Measurements from ENCODE around the gene NUDT8. TPM values are rescaled to one million over a fixed set of nuclear protein-coding genes. Genes with fewer than 3 reads are reported as not detected.
"Not testable (repeated sequence)": the region's sequence is repeated elsewhere in the genome, so short reads cannot be mapped to it uniquely, and the experiment has no call there.

The NUDT8 gene
- total and polyA plus RNA-seq, 2 experiments from 2014 or later: 5.0 to 15.1 TPM

DNA sequence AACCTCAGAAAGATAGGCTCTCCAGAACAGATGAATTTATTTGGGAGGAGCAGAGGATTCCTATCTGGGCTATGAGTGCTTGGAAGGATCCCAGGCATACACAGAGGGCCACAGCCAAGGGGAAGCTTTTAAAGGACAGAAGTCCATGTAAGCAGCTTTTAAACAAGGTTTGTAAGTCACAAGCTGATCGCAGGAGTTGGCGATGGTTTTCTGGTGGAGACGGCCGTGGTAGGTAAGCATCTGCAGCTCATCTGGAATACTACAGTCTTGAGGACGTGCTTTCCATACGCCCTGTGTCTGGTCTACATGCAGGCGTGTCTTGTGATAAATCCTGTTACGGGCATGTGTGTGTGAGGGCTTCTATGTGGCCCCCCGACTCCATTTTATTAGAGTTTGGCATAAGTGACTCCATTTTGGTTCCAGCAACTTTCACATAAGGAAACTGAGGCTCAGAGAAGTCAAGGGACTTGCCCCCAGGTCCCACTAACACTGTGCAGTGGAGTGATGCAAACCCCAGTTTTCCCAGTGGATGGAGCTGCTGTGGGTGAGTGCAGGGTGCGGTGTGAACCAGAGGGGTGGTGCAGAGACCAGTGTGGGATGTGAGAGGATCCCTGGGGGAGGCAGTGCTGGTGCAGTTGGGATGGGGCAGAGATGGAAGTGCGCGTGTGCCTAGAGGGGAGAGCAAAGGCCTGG, 32.6 kb upstream of the NUDT8 start (continued):
- TF ChIP-seq, protein P1, sequence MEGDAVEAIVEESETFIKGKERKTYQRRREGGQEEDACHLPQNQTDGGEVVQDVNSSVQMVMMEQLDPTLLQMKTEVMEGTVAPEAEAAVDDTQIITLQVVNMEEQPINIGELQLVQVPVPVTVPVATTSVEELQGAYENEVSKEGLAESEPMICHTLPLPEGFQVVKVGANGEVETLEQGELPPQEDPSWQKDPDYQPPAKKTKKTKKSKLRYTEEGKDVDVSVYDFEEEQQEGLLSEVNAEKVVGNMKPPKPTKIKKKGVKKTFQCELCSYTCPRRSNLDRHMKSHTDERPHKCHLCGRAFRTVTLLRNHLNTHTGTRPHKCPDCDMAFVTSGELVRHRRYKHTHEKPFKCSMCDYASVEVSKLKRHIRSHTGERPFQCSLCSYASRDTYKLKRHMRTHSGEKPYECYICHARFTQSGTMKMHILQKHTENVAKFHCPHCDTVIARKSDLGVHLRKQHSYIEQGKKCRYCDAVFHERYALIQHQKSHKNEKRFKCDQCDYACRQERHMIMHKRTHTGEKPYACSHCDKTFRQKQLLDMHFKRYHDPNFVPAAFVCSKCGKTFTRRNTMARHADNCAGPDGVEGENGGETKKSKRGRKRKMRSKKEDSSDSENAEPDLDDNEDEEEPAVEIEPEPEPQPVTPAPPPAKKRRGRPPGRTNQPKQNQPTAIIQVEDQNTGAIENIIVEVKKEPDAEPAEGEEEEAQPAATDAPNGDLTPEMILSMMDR (conservative IDR thresholded peaks at IDR 0.05; ENCODE audit: low read depth in 2 of 2): no peak
- TF ChIP-seq NANOG (IDR thresholded peaks at IDR 0.05; ENCODE audit: borderline replicate concordance): no peak
- TF ChIP-seq, protein P2, sequence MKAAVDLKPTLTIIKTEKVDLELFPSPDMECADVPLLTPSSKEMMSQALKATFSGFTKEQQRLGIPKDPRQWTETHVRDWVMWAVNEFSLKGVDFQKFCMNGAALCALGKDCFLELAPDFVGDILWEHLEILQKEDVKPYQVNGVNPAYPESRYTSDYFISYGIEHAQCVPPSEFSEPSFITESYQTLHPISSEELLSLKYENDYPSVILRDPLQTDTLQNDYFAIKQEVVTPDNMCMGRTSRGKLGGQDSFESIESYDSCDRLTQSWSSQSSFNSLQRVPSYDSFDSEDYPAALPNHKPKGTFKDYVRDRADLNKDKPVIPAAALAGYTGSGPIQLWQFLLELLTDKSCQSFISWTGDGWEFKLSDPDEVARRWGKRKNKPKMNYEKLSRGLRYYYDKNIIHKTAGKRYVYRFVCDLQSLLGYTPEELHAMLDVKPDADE (IDR thresholded peaks at IDR 0.05): no peak

DNA sequence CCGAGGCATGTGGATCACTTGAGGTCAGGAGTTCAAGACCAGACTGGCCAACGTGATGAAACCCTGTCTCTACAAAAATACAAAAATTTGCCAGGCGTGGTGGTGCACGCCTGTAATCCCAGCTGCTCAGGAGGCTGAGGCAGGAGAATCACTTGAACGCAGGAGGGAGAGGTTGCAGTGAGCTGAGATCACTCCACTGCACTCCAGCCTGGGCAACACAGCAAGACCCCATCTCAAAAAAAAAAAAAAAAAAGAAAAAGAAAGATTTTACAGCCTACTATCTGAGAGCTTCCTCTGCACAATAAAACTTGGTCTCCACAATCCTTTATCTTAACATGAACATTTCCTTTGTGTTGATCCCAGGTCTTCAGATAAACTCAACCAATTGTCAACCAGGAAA, 31.0 kb upstream of the NUDT8 start:
- H2AFZ ChIP-seq; H3K79me2 ChIP-seq (replicated peaks; ENCODE audit: insufficient read depth); H3K9me2 ChIP-seq (ENCODE audit: insufficient read depth); H3K27me3 ChIP-seq (ENCODE audit: insufficient read depth); H3K4me3 Mint-ChIP-seq; H3F3A ChIP-seq (replicated peaks; ENCODE audit: low read depth); DNase-seq (ENCODE audit: low spot score); H3K27me3 Mint-ChIP-seq (ENCODE audit: insufficient read depth, low read depth, poor library complexity); H3K27ac ChIP-seq (ENCODE audit: low read depth); H3K4me1 Mint-ChIP-seq; H3K4me2 ChIP-seq; H3K36me3 ChIP-seq (ENCODE audit: insufficient read depth); ATAC-seq; H4K20me1 ChIP-seq (replicated peaks; ENCODE audit: insufficient read depth); H3K27ac Mint-ChIP-seq; H3K4me1 ChIP-seq (ENCODE audit: insufficient read depth); H3K4me3 ChIP-seq; H3K36me3 Mint-ChIP-seq (ENCODE audit: low read depth): not testable (repeated sequence)
- peaks cover 33% of the 10 kb centered on the region for H3K9me3 Mint-ChIP-seq

GRCh38 chr11:67659651-67660165, 30.0 kb upstream of the NUDT8 start:
- H3K4me3 Mint-ChIP-seq; H3K36me3 Mint-ChIP-seq (ENCODE audit: low read depth); H3K4me3 ChIP-seq; H2AFZ ChIP-seq; H3K27me3 Mint-ChIP-seq (ENCODE audit: insufficient read depth, low read depth, poor library complexity); H3K79me2 ChIP-seq (replicated peaks; ENCODE audit: insufficient read depth); H3K4me1 Mint-ChIP-seq; H3K27ac ChIP-seq (ENCODE audit: low read depth); H3K9me2 ChIP-seq (ENCODE audit: insufficient read depth); DNase-seq (ENCODE audit: low spot score); H3K4me1 ChIP-seq (ENCODE audit: insufficient read depth); H3K36me3 ChIP-seq (ENCODE audit: insufficient read depth); ATAC-seq; H4K20me1 ChIP-seq (replicated peaks; ENCODE audit: insufficient read depth); H3K27me3 ChIP-seq (ENCODE audit: insufficient read depth); H3K27ac Mint-ChIP-seq; H3F3A ChIP-seq (replicated peaks; ENCODE audit: low read depth); H3K4me2 ChIP-seq: not testable (repeated sequence)
- peaks cover 38% of the 10 kb centered on the region for H3K9me3 Mint-ChIP-seq

- Mint-ChIP-seq H3K9me3 (peaks cover 43% of the 10 kb centered on the region), H3K4me1 (no peaks in the 10 kb centered on the region), H3K27me3 (ENCODE audit: insufficient read depth, low read depth, poor library complexity) (peaks cover 3% of the 10 kb centered on the region), H3K4me3 (no peak overlapping the region), H3K36me3 (ENCODE audit: low read depth) (peaks cover 5% of the 10 kb centered on the region; the same call in 2 of the 3 replicates), H3K27ac (no peak overlapping the region)
- Histone ChIP-seq H3K27ac (ENCODE audit: low read depth) (no peak overlapping the region), H3K4me3 (no peak overlapping the region), H4K20me1 (replicated peaks; ENCODE audit: insufficient read depth) (no peaks in the 10 kb centered on the region), H3K27me3 (ENCODE audit: insufficient read depth) (no peaks in the 10 kb centered on the region), H3K36me3 (ENCODE audit: insufficient read depth) (peaks cover 8% of the 10 kb centered on the region; the same call in 1 of the 2 replicates), H3F3A (replicated peaks; ENCODE audit: low read depth) (no peaks in the 10 kb centered on the region), H3K4me2 (no peak overlapping the region), H3K9me2 (ENCODE audit: insufficient read depth) (no peaks in the 10 kb centered on the region), H2AFZ (no peak overlapping the region), H3K79me2 (replicated peaks; ENCODE audit: insufficient read depth) (no peaks in the 10 kb centered on the region), H3K4me1 (ENCODE audit: insufficient read depth) (no peaks in the 10 kb centered on the region)
- ATAC-seq: no peak
- no peak for DNase-seq (ENCODE audit: low spot score)
- TF ChIP-seq JUNB (IDR thresholded peaks at IDR 0.05; ENCODE audit: unreplicated experiment) (no peak), POLR2AphosphoS5 (IDR thresholded peaks at IDR 0.05; ENCODE audit: low read depth) (no peak), NANOG (IDR thresholded peaks at IDR 0.05; ENCODE audit: borderline replicate concordance) (no peak), REST (IDR thresholded peaks at IDR 0.05; ENCODE audit: unreplicated experiment) (no peak), CREB1 (CRISPR knock-in tag; IDR thresholded peaks at IDR 0.05; ENCODE audit: low read depth) (no peak), STAT1 (IDR thresholded peaks at IDR 0.05; ENCODE audit: unreplicated experiment) (no peak), EZH2phosphoT487 (IDR thresholded peaks at IDR 0.05; ENCODE audit: unreplicated experiment) (no peak), ZNF114 (CRISPR knock-in tag; IDR thresholded peaks at IDR 0.05) (no peak), EZH2 (IDR thresholded peaks at IDR 0.05; ENCODE audit: low read depth, unreplicated experiment) (no peak)
Observed at GRCh38 chr11:67657300-67657699, 27.6 kb upstream of the NUDT8 start.

All from GM23338 (cell line).